GM12864 (cell line): Measurements from ENCODE around the gene SIL1.

Experiments used
- DNase-seq: peaks from one replicate; pipeline ENCODE4 v3.0.0-alpha.2; 2011; ENCODE audit warnings: low read depth
- H3K4me3 ChIP-seq: 2 replicates; pipeline ENCODE4 v1.5.1; 2011; ENCODE audit warnings: mild to moderate bottlenecking, low read depth, low read length, control low read depth
- CTCF ChIP-seq: IDR thresholded peaks from 2 replicates; pipeline ENCODE4 v1.5.1; 2011; ENCODE audit warnings: low read depth, mild to moderate bottlenecking, moderate library complexity, low read length, control low read depth, inconsistent platforms; ENCODE audit errors: missing control alignments

SIL1 gene

DNA sequence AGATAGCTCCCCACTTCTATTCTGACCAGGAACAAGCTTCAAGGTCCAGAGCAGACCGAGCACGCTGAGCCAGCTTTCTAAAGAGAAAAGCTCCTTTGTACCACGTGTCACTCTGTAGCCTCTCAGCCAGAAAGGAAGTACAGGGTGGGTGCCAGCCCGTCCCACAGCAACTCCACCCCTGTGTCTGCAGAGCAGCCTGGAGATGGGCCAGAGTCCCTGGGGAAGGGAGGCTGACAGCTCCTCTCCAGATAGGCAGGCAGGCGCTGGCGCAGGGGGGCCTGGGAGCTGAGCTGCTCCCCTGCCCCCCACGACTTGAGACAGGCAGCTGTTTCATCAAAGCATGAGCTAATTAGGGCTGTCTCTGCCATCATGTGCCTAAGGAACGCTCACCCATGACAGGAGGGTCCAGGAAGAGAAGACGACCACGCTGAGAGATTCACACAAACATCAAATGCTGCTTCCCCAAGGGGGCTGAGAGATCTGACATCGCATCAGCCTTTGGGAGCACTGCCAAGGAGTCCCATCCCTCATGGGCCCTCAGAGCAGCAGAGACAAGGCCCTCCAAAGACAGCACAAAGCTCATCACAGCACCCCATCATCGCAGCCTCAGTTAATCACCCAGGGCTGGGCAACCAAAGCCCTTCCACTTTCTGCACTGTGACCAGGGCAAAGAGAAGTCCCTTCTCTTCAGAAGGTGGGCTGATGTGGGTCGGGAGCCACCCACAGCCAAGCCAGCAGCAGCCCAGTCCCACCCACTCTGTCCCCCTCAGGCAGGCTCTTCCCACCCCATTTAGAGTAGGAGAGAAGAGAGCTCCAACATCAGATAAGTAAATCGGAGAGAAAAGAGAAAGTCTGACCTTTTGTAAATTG, 244.5 kb downstream of the SIL1 start:
- no peak for DNase-seq
- no peak for TF ChIP-seq CTCF

DNA sequence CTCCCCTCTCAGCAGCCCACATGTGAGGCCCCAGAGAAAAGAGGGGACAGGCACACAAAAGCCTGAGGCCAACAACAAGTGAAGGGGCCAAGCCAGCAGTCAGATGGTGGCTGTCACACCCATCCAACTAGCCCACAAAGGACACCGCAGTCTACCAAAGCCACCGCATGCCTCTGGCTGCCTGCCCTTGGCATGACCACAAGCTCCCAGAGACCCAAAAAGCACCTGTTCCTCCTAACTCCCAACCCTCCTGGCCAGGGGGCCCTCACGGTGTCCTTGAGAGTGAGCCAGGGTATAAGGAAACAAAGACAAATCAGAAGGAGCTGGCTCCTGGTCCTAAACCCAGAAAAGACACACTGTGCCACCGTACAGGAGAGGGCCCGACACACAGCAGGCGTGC, 245.2 kb downstream of the SIL1 start:
- DNase-seq, result no peak
- TF ChIP-seq CTCF, result no peak
- H3K4me3 ChIP-seq, result no peak overlapping the region

More for the DNA sequence above, 244.5 kb downstream of the SIL1 start:
- H3K4me3 ChIP-seq, result no peak overlapping the region

DNA sequence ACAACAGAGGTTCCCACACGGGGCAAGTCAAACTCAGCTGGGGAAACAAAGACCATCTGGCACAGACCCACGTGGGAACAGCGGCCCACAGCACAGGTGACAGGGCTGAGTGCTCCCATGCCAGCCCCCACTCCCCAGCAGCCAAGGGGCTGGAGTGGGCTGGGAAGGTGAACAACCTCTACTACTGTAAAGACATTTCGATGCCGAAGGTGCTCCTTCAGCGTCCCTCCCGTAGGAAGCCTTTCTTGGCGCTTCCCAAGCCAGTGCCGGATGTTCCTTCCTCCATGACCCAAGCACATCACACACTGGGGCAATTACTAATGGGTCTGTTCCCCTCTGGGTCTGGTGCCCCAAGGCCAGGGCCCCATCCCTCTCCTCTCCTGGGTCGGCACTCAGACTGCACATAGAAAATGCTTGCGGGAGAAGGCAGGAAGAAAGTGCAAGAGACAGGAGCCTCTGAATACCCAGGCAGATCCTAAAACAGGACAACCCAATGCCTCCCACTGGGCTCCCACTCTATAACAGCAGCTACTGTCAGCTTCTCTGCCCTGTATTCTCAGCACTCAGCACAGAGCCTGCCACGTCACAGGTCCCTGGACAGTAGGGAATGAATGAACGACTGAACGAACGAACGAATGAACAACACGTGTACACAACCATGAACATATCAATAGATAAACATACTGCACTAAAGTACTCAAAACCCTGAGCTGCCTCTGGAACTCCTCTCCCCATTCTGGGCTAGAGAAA, 246.0 kb downstream of the SIL1 start:
- H3K4me3 ChIP-seq, result no peak overlapping the region
- DNase-seq, result no peak
- no peak for TF ChIP-seq CTCF

DNA sequence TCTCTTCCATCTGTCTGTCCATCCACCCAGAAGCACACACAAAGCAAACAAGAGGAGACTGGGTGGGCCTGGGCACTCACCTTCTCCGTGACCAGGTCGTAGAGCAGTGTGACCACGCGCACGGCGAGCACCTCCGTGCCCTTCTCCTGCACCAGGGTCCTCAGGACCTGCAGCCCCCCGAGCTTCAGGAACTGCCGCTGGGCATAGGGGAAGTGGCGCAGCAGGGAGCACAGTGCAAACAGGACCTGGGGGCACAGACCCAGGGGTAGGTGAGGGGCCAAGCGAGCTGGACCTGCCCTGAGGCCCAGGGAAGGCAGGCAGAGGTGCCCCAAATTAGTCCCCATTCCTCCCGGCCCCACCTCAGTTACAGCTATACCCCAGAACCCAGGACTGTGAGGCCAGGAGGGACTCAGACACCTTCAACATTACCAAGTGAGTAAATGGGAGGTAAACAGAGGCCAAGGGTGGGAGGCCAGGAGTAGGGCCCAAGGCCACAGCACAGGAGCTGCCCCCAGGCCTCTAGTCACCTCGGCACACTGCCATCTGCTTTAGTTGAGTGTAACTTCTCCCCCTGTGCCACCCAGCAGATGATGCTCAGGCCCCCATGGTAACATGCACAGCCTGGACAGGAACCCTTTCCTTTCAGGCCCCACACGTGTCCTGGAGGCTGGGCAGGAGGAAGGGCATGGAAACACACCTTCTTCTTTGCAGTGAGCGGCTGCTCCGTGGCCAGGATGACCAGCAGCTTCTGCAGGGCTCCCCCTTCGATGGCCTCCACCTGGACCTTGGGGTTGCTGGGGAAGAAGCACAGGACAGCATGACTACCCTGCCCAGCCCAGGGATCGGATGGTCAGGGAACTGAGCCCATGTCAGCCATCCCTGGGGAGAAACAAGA, 246.8 kb downstream of the SIL1 start:
- no peak for TF ChIP-seq CTCF
- DNase-seq, result no peak

GRCh38 chr5:138950421-138951031, 247.6 kb downstream of the SIL1 start:
- TF ChIP-seq CTCF, result no peak
- DNase-seq, result no peak

More for the DNA sequence above, 246.8 kb downstream of the SIL1 start:
- H3K4me3 ChIP-seq, result no peak overlapping the region

DNA sequence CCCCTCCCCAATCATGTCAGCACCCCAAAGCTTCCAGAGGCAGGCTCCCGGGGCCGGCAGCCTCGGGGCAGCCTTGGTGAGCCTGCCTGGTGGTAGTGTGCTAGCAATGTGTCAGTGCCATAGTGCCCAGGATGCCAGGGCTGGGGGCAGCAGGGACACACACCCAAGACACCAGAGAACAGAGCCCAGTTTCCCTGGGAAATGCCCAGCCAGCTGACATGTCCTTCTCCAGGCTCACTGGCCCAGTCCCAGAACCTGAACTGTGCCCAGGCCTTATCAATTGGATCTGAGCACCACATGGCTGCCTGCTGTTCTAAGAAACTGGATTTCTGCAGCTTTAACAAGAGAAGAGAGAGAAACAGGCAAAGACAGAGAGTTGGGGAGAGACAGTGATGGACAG, 248.2 kb downstream of the SIL1 start:
- TF ChIP-seq CTCF, result no peak
- DNase-seq, result no peak
- no peak overlapping the region for H3K4me3 ChIP-seq

More at GRCh38 chr5:138950421-138951031, 247.6 kb downstream of the SIL1 start:
- no peak overlapping the region for H3K4me3 ChIP-seq
